HCT116 (cell line): ENCODE data around the gene CBX4. TPM values are rescaled to one million over a fixed set of nuclear protein-coding genes. Genes with fewer than 3 reads are reported as not detected.

Source experiments
- ATAC-seq: fragments of 200-7000 bp; cut with Tn5 transposase; 2 replicates; pipeline ENCODE4 v1.9.1; 2020; ENCODE audit warnings: mild to moderate bottlenecking, moderate library complexity
- BruUV-seq: library from RNA; stranded (reverse); fragments of 400-500 nt; replicated peaks from 2 replicates; lab custom pipeline; 2021; lab: Mats Ljungman, UMichigan
- CTCF ChIA-PET: fragments of 300-600 bp; sonication (Branson Sonifier 250); formaldehyde crosslinking; loops from one replicate; lab custom pipeline; 2021; ENCODE audit warnings: antibody characterized with exemption; lab: Charles Lee
- POLR2A ChIA-PET: fragments of 300-600, 350-600 bp; sonication (Branson Sonifier 250); formaldehyde crosslinking; loops from one replicate; lab custom pipeline; 2021; ENCODE audit warnings: antibody characterized with exemption; lab: Charles Lee
- RAD21 ChIA-PET, 2 experiments: fragments of 300-600 bp; sonication (Branson Sonifier 250); formaldehyde crosslinking; loops; one replicate each; lab custom pipeline; 2023; ENCODE audit warnings: low total read pairs in 2 of 2; ENCODE audit not compliant: uncharacterized antibody in 2 of 2, unreplicated experiment in 2 of 2, low non-redundant PET in 1 of 2; lab: Charles Lee
- DNase-seq: peaks from one replicate; pipeline ENCODE4 v3.0.0-alpha.2; 2010; ENCODE audit warnings: low read depth, low spot score
- H2AFZ ChIP-seq: fragments of 200-600 bp; shearing (Covaris generic), sonication (generic); 2 replicates; pipeline ENCODE4 v1.6.1; 2017; ENCODE audit warnings: low read depth, mixed run types, mixed read lengths, antibody characterized with exemption, low read length; ENCODE audit not compliant: poor library complexity, severe bottlenecking
- H3K27ac ChIP-seq: 2 replicates; pipeline ENCODE4 v1.5.1; 2012; ENCODE audit warnings: low read depth, low read length
- H3K27me3 ChIP-seq: fragments of 200-600 bp; sonication (generic); 2 replicates; pipeline ENCODE4 v1.6.1; 2016; ENCODE audit warnings: mixed run types, low read length, mixed read lengths; ENCODE audit not compliant: insufficient read depth
- H3K36me3 ChIP-seq, 2 experiments: fragments of 200-500 bp in 1 of 2; fragments of 200-600 bp in 1 of 2; sonication (Bioruptor generic) in 1 of 2; sonication (generic) in 1 of 2; 2 replicates each; pipeline versions ENCODE4 v1.5.1 to v1.6.1; 2014 to 2016; ENCODE audit warnings: low read length in 2 of 2, inconsistent platforms in 1 of 2, mixed read lengths in 1 of 2, mixed run types in 1 of 2; ENCODE audit not compliant: insufficient read depth in 2 of 2, control insufficient read depth in 1 of 2
- H3K4me1 ChIP-seq, 2 experiments: fragments of 200-600 bp in 1 of 2; sonication (generic) in 1 of 2; 2 replicates each; pipeline versions ENCODE4 v1.5.1 to v1.6.1; 2012 to 2017; ENCODE audit warnings: low read length in 2 of 2, inconsistent platforms in 1 of 2, mild to moderate bottlenecking in 1 of 2, mixed read lengths in 1 of 2, mixed run types in 1 of 2, moderate library complexity in 1 of 2; ENCODE audit not compliant: insufficient read depth in 2 of 2, control insufficient read depth in 1 of 2
- H3K4me2 ChIP-seq: fragments of 200-600 bp; sonication (generic); 2 replicates; pipeline ENCODE4 v1.6.1; 2017; ENCODE audit warnings: mixed run types, low read length, mixed read lengths
- H3K4me3 ChIP-seq, 2 experiments: fragments of 200-600 bp in 1 of 2; sonication (generic) in 1 of 2; replicated peaks in 1 of 2; 2 replicates each; pipeline ENCODE4 v1.5.1; 2011 to 2016; ENCODE audit warnings: low read length in 2 of 2, control low read depth in 1 of 2, low read depth in 1 of 2, mild to moderate bottlenecking in 1 of 2, mixed read lengths in 1 of 2, mixed run types in 1 of 2
- H3K79me2 ChIP-seq: fragments of 200-600 bp; sonication (generic); 2 replicates; pipeline ENCODE4 v1.6.1; 2017; ENCODE audit warnings: mild to moderate bottlenecking, mixed run types, low read length, moderate library complexity, mixed read lengths; ENCODE audit not compliant: insufficient read depth
- H3K9ac ChIP-seq: fragments of 200-600 bp; sonication (generic); 2 replicates; pipeline ENCODE4 v1.6.1; 2016; ENCODE audit warnings: low read length, mixed read lengths
- H3K9me2 ChIP-seq: fragments of 200-600 bp; sonication (generic), shearing (Covaris generic); 2 replicates; pipeline ENCODE4 v1.6.1; 2017; ENCODE audit warnings: mixed run types, mild to moderate bottlenecking, moderate library complexity; ENCODE audit not compliant: insufficient read depth
- H3K9me3 ChIP-seq, 2 experiments: fragments of 200-500 bp in 1 of 2; fragments of 200-600 bp in 1 of 2; sonication (Bioruptor generic) in 1 of 2; sonication (generic) in 1 of 2; 2 replicates each; pipeline ENCODE4 v1.6.1; 2014 to 2017; ENCODE audit warnings: low read length in 2 of 2, mixed read lengths in 2 of 2, inconsistent platforms in 1 of 2, low read depth in 1 of 2, mild to moderate bottlenecking in 1 of 2, mixed run types in 1 of 2, moderate library complexity in 1 of 2; ENCODE audit not compliant: control insufficient read depth in 1 of 2, insufficient read depth in 1 of 2
- H4K20me1 ChIP-seq: fragments of 200-600 bp; sonication (generic), shearing (Covaris generic); 2 replicates; pipeline ENCODE4 v1.6.1; 2017; ENCODE audit warnings: mixed run types, mild to moderate bottlenecking, moderate library complexity; ENCODE audit not compliant: insufficient read depth
- CEBPB ChIP-seq: IDR thresholded peaks from 2 replicates; pipeline ENCODE4 v1.6.1; 2012; ENCODE audit warnings: low read depth
- FOSL1 ChIP-seq: IDR thresholded peaks from 2 replicates; pipeline ENCODE4 v1.6.1; 2012; ENCODE audit warnings: low read depth
- intact Hi-C: fragments of 100-400 bp; cut with micrococcal nuclease; formaldehyde crosslinking; loops from 2 replicates; pipeline ENCODE4 v1.10.0; 2022
- total RNA-seq: library from RNA; stranded (reverse); gene quantifications from one replicate; pipeline ENCODE4 v1.2.1, GENCODE V29; 2021; ENCODE audit not compliant: unreplicated experiment
- TF ChIP-seq, protein P1 (sequence below): IDR thresholded peaks from 2 replicates; pipeline ENCODE4 v1.6.1; 2012; ENCODE audit warnings: low read depth

CBX4 gene
- total RNA-seq, 1 experiment from 2014 or later = 60.9 TPM

DNA sequence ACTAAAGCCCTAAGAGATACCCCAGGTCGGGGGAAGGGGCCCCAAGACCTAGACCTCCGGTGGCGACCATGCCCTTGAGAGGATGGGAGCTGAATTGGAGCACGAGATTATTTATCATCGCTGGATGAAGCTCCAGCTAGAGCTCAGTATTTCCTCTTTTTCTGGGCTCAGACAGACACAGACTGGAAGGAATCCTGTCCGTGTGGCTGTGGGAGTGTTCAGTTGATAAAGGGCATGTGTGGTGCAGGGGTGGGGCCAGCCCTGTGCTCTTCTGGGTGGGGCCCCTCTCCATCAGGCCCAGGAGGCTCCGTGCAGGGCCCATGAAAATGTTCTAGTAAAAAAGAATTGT is 6.3 kb upstream of the CBX4 start:
- H3K9me3 ChIP-seq = no peaks in the 10 kb centered on the region
- no peaks in the 10 kb centered on the region for H3K27me3 ChIP-seq
- no peak overlapping the region for H3K4me3 ChIP-seq
- no TSS peak for BruUV-seq
- H2AFZ ChIP-seq = peak overlapping the region; percentile 92
- H3K36me3 ChIP-seq = no peaks in the 10 kb centered on the region
- TF ChIP-seq, protein P1, sequence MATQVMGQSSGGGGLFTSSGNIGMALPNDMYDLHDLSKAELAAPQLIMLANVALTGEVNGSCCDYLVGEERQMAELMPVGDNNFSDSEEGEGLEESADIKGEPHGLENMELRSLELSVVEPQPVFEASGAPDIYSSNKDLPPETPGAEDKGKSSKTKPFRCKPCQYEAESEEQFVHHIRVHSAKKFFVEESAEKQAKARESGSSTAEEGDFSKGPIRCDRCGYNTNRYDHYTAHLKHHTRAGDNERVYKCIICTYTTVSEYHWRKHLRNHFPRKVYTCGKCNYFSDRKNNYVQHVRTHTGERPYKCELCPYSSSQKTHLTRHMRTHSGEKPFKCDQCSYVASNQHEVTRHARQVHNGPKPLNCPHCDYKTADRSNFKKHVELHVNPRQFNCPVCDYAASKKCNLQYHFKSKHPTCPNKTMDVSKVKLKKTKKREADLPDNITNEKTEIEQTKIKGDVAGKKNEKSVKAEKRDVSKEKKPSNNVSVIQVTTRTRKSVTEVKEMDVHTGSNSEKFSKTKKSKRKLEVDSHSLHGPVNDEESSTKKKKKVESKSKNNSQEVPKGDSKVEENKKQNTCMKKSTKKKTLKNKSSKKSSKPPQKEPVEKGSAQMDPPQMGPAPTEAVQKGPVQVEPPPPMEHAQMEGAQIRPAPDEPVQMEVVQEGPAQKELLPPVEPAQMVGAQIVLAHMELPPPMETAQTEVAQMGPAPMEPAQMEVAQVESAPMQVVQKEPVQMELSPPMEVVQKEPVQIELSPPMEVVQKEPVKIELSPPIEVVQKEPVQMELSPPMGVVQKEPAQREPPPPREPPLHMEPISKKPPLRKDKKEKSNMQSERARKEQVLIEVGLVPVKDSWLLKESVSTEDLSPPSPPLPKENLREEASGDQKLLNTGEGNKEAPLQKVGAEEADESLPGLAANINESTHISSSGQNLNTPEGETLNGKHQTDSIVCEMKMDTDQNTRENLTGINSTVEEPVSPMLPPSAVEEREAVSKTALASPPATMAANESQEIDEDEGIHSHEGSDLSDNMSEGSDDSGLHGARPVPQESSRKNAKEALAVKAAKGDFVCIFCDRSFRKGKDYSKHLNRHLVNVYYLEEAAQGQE = no peak
- TF ChIP-seq CEBPB = no peak
- TF ChIP-seq FOSL1 = no peak
- intact Hi-C loops = no loop called here
- H3K9ac ChIP-seq = peak overlapping the region; percentile 56
- no peak overlapping the region for H3K27ac ChIP-seq
- ChIA-PET RAD21 (interaction anchor here in 1 of 2 experiments (1.1 kb wide), 1 partner anchor 145 kb away, joined by 5 read pairs; no protein-coding TSS in a partner anchor), POLR2A (no interaction called here), CTCF (interaction anchor here (0.9 to 2.7 kb wide), 6 partner anchors 10 to 126 kb away, joined by 3 to 16 read pairs (median 4); partner anchors contain the start of gene CBX8)
- H3K79me2 ChIP-seq = no peaks in the 10 kb centered on the region
- H3K4me2 ChIP-seq = peak overlapping the region; percentile 83
- H3K9me2 ChIP-seq = no peaks in the 10 kb centered on the region
- H4K20me1 ChIP-seq = no peaks in the 10 kb centered on the region
- peaks cover 25 to 40% of the 10 kb centered on the region in 2 experiments for H3K4me1 ChIP-seq
- no peak for DNase-seq
- ATAC-seq = no peak
